Measurements from ENCODE around the gene TYMP.
"Not testable (repeated sequence)": the region's sequence is repeated elsewhere in the genome, so short reads cannot be mapped to it uniquely, and the experiment has no call there.

TYMP gene

GRCh38 chr22:50551160-50551752 lies 21.4 kb upstream of the TYMP start:
- Histone ChIP-seq H3K9me3 (ENCODE audit: low read length) (no peaks in the 10 kb centered on the region), H3K36me3 (ENCODE audit: insufficient read depth, low read length) (no peaks in the 10 kb centered on the region), H2AFZ (ENCODE audit: low read depth, low read length) (no peak overlapping the region), H3K27me3 (ENCODE audit: insufficient read depth, low read length) (peaks cover 11% of the 10 kb centered on the region), H3K4me3 (ENCODE audit: low read length) (no peak overlapping the region), H3K4me1 (ENCODE audit: insufficient read depth, low read length) (no peaks in the 10 kb centered on the region)

DNA sequence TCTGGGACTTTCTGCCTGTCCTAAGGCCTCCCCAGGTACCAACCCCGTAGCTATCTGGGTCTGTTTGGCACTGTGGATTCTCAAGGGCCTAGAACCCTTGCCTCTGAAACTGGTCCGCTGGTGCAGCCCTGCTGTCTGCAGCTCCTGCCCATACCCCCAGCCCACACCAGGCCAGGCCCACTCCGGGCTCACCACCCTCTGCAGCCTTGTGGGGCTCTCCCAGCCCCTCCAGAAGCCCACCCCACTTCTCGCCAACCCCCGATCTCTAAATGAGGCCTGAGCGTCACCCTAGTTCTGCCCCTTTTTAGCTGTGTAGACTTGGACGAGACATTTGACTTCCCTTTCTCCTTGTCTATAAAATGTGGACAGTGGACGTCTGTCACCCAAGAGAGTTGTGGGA lies 20.6 kb upstream of the TYMP start:
- no peaks in the 10 kb centered on the region for H3K4me1 ChIP-seq (ENCODE audit: insufficient read depth, low read length)
- no peaks in the 10 kb centered on the region for H3K36me3 ChIP-seq (ENCODE audit: insufficient read depth, low read length)
- H3K4me3 ChIP-seq (ENCODE audit: low read length) = no peak overlapping the region
- H2AFZ ChIP-seq (ENCODE audit: low read depth, low read length) = no peak overlapping the region
- H3K9me3 ChIP-seq (ENCODE audit: low read length) = no peaks in the 10 kb centered on the region
- peaks cover 11% of the 10 kb centered on the region for H3K27me3 ChIP-seq (ENCODE audit: insufficient read depth, low read length)

DNA sequence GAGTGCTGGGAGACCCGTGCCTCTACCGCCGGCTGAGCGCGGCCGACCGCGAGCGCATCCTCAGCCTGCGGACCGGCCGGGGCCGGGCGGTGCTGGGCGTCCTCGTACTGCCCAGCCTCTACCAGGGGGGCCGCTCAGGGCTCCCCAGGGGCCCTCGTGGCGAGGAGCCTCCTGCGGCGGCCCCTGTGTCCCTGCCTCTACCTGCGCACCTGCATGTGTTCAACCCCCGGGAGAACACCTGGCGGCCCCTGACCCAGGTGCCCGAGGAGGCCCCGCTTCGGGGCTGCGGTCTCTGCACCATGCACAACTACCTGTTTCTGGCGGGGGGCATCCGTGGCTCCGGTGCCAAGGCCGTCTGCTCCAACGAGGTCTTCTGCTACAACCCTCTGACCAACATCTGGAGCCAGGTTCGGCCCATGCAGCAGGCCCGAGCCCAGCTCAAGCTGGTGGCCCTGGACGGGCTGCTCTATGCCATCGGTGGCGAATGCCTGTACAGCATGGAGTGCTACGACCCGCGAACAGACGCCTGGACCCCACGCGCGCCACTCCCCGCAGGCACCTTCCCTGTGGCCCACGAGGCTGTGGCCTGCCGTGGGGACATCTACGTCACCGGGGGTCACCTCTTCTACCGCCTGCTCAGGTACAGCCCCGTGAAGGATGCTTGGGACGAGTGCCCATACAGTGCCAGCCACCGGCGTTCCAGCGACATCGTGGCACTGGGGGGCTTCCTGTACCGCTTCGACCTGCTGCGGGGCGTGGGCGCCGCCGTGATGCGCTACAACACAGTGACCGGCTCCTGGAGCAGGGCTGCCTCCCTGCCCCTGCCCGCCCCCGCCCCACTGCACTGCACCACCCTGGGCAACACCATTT lies 19.3 kb upstream of the TYMP start:
- H3K4me3 ChIP-seq (ENCODE audit: low read length) = no peak overlapping the region
- H3K36me3 ChIP-seq (ENCODE audit: insufficient read depth, low read length) = no peaks in the 10 kb centered on the region
- no peak overlapping the region for H2AFZ ChIP-seq (ENCODE audit: low read depth, low read length)
- no peaks in the 10 kb centered on the region for H3K9me3 ChIP-seq (ENCODE audit: low read length)
- peaks cover 16% of the 10 kb centered on the region for H3K27me3 ChIP-seq (ENCODE audit: insufficient read depth, low read length)
- H3K4me1 ChIP-seq (ENCODE audit: insufficient read depth, low read length) = no peaks in the 10 kb centered on the region

- H3K4me3 ChIP-seq (ENCODE audit: low read length) = no peak overlapping the region
- H3K4me1 ChIP-seq (ENCODE audit: insufficient read depth, low read length) = no peaks in the 10 kb centered on the region
- H3K27me3 ChIP-seq (ENCODE audit: insufficient read depth, low read length) = peaks cover 16% of the 10 kb centered on the region
- H3K36me3 ChIP-seq (ENCODE audit: insufficient read depth, low read length) = no peaks in the 10 kb centered on the region
- no peak overlapping the region for H2AFZ ChIP-seq (ENCODE audit: low read depth, low read length)
- H3K9me3 ChIP-seq (ENCODE audit: low read length) = no peaks in the 10 kb centered on the region
These were observed 18.5 kb upstream of the TYMP start for GRCh38 chr22:50548040-50548920.

DNA sequence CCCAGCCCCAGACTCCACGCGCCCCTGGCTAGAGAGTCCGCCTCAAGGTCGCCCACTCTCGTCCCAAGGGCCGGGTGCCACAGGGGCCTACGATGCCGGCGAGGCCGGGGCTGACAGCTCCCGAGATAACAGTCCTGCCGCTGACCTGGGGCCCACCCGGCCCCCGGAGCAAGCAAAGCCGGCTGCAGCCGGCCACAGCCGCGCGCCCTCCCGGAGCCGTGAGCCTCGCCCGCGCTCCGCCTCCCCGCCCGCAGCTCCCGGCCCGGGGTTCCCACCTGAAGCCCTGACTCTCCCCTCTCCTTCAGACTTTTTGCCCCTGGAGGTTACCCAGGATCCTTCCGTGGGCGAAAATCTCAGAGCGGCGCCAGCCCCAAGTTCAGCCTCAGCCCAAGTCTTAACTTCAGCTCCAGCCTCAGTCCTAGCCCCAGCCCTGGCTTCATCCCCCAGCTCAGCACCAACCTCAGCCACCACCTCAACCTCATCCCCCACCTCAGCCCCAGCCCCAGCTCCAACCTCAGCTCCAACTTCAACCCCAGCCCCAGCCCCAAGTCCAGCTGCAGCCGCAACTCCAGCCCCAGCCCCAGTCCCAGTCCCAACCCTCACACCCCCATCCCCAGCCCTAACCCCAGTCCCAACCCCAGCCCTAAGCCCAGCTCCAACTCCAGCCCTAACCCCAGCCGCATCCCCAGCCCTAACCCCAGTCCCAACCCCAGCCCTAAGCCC lies 17.6 kb upstream of the TYMP start:
- Histone ChIP-seq H3K4me3 (ENCODE audit: low read length) (no peak overlapping the region), H2AFZ (ENCODE audit: low read depth, low read length) (no peak overlapping the region), H3K36me3 (ENCODE audit: insufficient read depth, low read length) (no peaks in the 10 kb centered on the region), H3K27me3 (ENCODE audit: insufficient read depth, low read length) (peaks cover 16% of the 10 kb centered on the region), H3K4me1 (ENCODE audit: insufficient read depth, low read length) (no peaks in the 10 kb centered on the region), H3K9me3 (ENCODE audit: low read length) (no peaks in the 10 kb centered on the region)

GRCh38 chr22:50546326-50547262 lies 16.8 kb upstream of the TYMP start:
- Histone ChIP-seq H2AFZ (ENCODE audit: low read depth, low read length) (no peak overlapping the region), H3K36me3 (ENCODE audit: insufficient read depth, low read length) (no peaks in the 10 kb centered on the region), H3K4me1 (ENCODE audit: insufficient read depth, low read length) (no peaks in the 10 kb centered on the region), H3K27me3 (ENCODE audit: insufficient read depth, low read length) (peaks cover 16% of the 10 kb centered on the region), H3K9me3 (ENCODE audit: low read length) (no peaks in the 10 kb centered on the region), H3K4me3 (ENCODE audit: low read length) (no peak overlapping the region)

DNA sequence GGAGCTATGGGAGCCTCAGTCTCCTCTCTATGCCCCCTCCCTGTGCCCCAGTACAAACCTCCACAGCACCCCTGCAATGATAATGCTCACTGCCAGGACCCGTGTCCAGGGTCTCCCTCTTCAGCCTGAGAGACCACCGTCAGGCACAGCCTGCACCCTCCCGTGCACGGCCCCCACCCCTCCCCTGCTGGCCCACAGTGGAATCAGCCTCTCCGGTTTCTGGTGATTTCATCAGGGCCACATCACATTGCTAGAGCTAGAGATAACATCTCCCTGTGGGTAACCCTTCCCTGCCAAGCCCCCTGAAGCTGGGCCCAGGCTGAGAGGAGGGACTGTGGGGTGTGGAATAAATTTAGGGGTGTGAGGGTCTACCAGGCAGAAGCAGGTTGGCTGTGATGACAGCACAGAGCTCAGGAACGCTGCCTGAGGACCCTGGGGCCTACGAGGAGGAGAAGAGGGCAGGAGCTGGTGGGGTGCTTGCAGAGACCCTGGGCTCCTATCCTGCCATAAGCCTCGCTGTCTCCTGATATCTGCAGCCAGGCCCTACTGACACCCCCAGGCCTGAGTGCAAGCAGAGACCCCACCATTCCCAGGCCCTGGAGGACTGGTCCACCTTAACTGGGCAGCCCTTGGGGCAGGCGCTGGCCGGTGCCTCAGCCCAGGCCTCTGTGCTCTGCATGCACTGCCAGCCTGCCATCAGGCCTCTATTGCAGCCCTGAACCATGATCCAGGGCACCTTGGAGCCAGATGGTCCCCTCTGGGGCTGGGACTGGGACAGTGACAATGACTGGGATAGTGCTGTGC lies 15.9 kb upstream of the TYMP start, which contains the start of gene KLHDC7B:
KLHDC7B (plus strand) TSS at position 378 of the 804 bp plus-strand sequence; CDS start at position 723, 345 bp downstream.
- H3K4me1 ChIP-seq (ENCODE audit: insufficient read depth, low read length) = no peaks in the 10 kb centered on the region
- no peak within 1 kb of the TSS for H2AFZ ChIP-seq (ENCODE audit: low read depth, low read length)
- H3K9me3 ChIP-seq (ENCODE audit: low read length) = no peaks in the 10 kb centered on the region
- peaks cover 11% of the 10 kb centered on the region for H3K27me3 ChIP-seq (ENCODE audit: insufficient read depth, low read length)
- no peak within 1 kb of the TSS for H3K4me3 ChIP-seq (ENCODE audit: low read length)
- no peaks in the 10 kb centered on the region for H3K36me3 ChIP-seq (ENCODE audit: insufficient read depth, low read length)

DNA sequence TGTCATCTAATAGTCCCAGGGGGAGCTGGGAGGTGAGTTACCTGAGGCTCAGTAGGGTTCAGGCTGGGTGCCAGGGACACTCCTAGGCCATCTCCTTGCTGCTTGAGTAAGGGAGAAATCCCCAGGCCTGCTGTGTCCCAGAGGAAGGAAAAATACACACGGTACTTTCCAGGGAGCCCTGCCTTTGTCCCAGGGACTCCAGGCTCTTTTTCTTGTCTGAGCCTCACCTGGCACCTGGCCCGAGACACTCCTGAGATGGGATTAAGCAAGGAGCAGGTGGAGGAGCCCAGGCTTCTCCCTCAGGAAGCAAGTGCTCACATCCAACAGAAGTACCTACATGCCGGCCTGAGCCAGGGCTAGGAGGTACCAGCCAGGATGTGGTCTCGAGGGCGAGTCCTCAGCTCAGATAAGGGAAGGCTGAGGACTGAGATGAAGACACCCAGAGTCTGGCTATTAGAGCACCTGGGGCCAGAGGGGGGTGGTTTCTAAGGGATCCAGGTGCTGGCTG lies 15.0 kb upstream of the TYMP start:
- H2AFZ ChIP-seq (ENCODE audit: low read depth, low read length) = no peak overlapping the region
- H3K36me3 ChIP-seq (ENCODE audit: insufficient read depth, low read length) = no peaks in the 10 kb centered on the region
- no peaks in the 10 kb centered on the region for H3K9me3 ChIP-seq (ENCODE audit: low read length)
- peaks cover 5% of the 10 kb centered on the region for H3K27me3 ChIP-seq (ENCODE audit: insufficient read depth, low read length)
- no peak overlapping the region for H3K4me3 ChIP-seq (ENCODE audit: low read length)
- no peaks in the 10 kb centered on the region for H3K4me1 ChIP-seq (ENCODE audit: insufficient read depth, low read length)

- Histone ChIP-seq H3K4me1 (ENCODE audit: insufficient read depth, low read length) (no peaks in the 10 kb centered on the region), H3K36me3 (ENCODE audit: insufficient read depth, low read length) (no peaks in the 10 kb centered on the region), H2AFZ (ENCODE audit: low read depth, low read length) (no peak overlapping the region), H3K27me3 (ENCODE audit: insufficient read depth, low read length) (peaks cover 5% of the 10 kb centered on the region), H3K4me3 (ENCODE audit: low read length) (no peak overlapping the region), H3K9me3 (ENCODE audit: low read length) (no peaks in the 10 kb centered on the region)
These were observed 14.4 kb upstream of the TYMP start for GRCh38 chr22:50544078-50544745.

DNA sequence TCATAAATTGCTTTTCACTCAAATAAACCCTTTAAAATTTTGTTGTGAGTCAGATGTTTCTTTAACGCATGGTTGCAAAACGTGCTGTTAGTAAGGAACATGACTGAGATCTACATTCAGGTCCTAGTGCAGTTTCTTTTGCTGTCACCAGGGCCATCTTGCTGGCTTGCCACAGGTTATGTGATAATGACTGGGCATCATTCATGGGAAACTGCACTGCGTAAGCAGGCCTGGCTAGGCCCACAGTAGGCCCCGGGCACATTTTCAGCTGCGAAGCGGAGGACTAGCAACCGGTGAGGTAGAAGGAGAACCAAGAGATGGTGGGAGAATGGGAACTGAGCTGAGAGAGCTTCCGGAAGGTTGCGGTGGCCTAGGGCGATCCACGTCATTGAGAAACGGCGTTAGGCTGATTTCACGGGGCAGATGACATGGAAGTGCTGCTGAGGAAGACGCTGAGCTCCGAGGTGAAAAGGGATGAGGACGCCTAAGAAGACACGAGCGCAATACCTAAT lies 12.7 kb upstream of the TYMP start:
- peaks cover 5% of the 10 kb centered on the region for H3K27me3 ChIP-seq (ENCODE audit: insufficient read depth, low read length)
- no peak overlapping the region for H2AFZ ChIP-seq (ENCODE audit: low read depth, low read length)
- no peaks in the 10 kb centered on the region for H3K4me1 ChIP-seq (ENCODE audit: insufficient read depth, low read length)
- no peaks in the 10 kb centered on the region for H3K9me3 ChIP-seq (ENCODE audit: low read length)
- no peak overlapping the region for H3K4me3 ChIP-seq (ENCODE audit: low read length)
- no peaks in the 10 kb centered on the region for H3K36me3 ChIP-seq (ENCODE audit: insufficient read depth, low read length)

GRCh38 chr22:50541667-50542026 lies 11.8 kb upstream of the TYMP start:
- not testable (repeated sequence) for H3K4me3 ChIP-seq (ENCODE audit: low read length); H3K4me1 ChIP-seq (ENCODE audit: insufficient read depth, low read length); H3K36me3 ChIP-seq (ENCODE audit: insufficient read depth, low read length); H3K27me3 ChIP-seq (ENCODE audit: insufficient read depth, low read length); H2AFZ ChIP-seq (ENCODE audit: low read depth, low read length); H3K9me3 ChIP-seq (ENCODE audit: low read length)

Measured in neuron (in vitro differentiated cells).